ENCODE results near the gene SRC.

DNA sequence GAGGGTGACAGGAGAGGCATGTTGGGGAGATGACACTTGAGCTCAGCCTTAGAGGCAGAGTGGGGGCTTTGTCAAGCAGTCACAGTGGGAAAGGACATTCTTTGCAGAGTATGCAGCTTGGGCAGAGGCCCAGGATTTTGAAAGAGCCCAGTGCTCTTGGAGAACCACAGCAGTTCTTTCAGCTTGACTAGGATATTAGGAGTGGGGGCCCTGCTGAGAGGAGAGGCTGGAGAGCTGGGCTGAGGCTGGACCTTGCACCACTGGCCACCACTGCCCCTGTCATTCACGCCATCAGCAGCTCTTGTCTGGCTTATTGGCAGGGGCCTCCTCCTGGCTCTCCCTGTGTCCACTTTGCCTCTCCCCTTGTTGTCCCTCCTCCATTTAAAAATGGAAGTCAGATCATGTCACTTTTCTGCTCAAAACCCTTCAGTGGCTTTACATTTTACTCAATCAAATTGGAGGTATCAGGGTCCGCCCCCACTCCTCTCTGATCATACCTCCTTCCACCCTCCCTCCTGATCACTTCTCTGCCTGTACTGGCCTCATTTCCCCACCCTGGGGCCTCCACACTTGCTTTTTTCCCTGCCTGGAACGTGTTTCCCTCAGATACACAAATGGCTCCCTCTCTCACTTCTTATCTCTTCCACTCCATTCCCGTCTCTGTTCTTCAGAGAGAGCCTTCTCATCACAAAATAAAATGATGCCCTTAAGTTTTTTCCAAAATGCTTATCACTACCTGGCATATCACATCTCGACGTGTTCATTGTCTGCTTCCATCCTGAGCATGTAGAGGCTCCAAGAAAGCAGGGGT is 46.0 kb upstream of the SRC start:
- TF ChIP-seq, protein P1, sequence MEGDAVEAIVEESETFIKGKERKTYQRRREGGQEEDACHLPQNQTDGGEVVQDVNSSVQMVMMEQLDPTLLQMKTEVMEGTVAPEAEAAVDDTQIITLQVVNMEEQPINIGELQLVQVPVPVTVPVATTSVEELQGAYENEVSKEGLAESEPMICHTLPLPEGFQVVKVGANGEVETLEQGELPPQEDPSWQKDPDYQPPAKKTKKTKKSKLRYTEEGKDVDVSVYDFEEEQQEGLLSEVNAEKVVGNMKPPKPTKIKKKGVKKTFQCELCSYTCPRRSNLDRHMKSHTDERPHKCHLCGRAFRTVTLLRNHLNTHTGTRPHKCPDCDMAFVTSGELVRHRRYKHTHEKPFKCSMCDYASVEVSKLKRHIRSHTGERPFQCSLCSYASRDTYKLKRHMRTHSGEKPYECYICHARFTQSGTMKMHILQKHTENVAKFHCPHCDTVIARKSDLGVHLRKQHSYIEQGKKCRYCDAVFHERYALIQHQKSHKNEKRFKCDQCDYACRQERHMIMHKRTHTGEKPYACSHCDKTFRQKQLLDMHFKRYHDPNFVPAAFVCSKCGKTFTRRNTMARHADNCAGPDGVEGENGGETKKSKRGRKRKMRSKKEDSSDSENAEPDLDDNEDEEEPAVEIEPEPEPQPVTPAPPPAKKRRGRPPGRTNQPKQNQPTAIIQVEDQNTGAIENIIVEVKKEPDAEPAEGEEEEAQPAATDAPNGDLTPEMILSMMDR (conservative IDR thresholded peaks at IDR 0.05; ENCODE audit: low read depth in 2 of 2) = no peak
- TF ChIP-seq EZH2phosphoT487 (IDR thresholded peaks at IDR 0.05; ENCODE audit: unreplicated experiment) = no peak
- TF ChIP-seq, protein P2, sequence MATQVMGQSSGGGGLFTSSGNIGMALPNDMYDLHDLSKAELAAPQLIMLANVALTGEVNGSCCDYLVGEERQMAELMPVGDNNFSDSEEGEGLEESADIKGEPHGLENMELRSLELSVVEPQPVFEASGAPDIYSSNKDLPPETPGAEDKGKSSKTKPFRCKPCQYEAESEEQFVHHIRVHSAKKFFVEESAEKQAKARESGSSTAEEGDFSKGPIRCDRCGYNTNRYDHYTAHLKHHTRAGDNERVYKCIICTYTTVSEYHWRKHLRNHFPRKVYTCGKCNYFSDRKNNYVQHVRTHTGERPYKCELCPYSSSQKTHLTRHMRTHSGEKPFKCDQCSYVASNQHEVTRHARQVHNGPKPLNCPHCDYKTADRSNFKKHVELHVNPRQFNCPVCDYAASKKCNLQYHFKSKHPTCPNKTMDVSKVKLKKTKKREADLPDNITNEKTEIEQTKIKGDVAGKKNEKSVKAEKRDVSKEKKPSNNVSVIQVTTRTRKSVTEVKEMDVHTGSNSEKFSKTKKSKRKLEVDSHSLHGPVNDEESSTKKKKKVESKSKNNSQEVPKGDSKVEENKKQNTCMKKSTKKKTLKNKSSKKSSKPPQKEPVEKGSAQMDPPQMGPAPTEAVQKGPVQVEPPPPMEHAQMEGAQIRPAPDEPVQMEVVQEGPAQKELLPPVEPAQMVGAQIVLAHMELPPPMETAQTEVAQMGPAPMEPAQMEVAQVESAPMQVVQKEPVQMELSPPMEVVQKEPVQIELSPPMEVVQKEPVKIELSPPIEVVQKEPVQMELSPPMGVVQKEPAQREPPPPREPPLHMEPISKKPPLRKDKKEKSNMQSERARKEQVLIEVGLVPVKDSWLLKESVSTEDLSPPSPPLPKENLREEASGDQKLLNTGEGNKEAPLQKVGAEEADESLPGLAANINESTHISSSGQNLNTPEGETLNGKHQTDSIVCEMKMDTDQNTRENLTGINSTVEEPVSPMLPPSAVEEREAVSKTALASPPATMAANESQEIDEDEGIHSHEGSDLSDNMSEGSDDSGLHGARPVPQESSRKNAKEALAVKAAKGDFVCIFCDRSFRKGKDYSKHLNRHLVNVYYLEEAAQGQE (IDR thresholded peaks at IDR 0.05; ENCODE audit: unreplicated experiment) = no peak
- no peak for TF ChIP-seq EZH2 (IDR thresholded peaks at IDR 0.05; ENCODE audit: low read depth, unreplicated experiment)
- TF ChIP-seq POLR2AphosphoS5 (IDR thresholded peaks at IDR 0.05; ENCODE audit: low read depth) = no peak
- no peak for TF ChIP-seq NANOG (IDR thresholded peaks at IDR 0.05; ENCODE audit: borderline replicate concordance)
- TF ChIP-seq CREB1 (CRISPR knock-in tag; IDR thresholded peaks at IDR 0.05; ENCODE audit: low read depth) = no peak
- TF ChIP-seq ZNF331 (CRISPR knock-in tag; IDR thresholded peaks at IDR 0.05; ENCODE audit: low read depth) = no peak
